GM19240 (cell line): Measurements from ENCODE around the gene TNFRSF8.
"Not testable (repeated sequence)": the region's sequence is repeated elsewhere in the genome, so short reads cannot be mapped to it uniquely, and the experiment has no call there.

ENCODE experiments used
- DNase-seq: peaks from one replicate; pipeline ENCODE4 v3.0.0; 2011; ENCODE audit warnings: low spot score; ENCODE audit not compliant: insufficient read length

TNFRSF8 gene

DNA sequence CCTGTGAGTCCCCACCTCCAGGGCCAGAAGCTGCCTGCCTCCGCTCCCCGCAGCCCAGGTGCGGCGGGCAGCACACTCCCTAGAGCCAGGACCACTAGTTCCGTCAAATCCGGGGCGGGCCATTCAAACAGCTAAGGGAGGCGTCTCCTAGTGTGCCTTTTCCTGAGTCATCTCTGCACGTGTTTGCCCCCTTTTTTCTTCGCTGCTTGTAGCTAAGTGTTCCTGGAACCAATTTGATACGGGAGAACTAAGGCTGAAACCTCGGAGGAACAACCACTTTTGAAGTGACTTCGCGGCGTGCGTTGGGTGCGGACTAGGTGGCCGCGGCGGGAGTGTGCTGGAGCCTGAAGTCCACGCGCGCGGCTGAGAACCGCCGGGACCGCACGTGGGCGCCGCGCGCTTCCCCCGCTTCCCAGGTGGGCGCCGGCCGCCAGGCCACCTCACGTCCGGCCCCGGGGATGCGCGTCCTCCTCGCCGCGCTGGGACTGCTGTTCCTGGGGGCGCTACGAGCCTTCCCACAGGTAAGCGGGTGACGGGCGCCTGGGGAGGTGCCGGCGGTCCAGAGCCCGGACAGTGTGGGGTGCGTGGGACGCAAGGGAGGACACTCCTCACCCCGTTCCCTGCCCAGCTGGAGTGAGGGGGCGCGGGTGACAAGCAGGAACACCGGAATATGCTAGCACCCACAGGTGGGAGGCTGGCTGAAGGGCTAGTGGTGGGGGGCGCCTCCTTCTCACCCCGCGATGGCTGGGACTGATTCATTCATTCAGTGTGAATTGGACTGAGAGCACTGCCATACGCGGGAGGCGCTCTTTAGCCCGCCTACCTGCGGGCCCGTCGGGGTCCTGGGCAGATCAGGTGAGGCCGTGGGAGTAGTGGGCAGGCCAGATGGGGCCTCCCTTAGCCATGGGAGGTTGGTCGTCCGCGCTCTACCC lies at the start of gene TNFRSF8:
Gene TNFRSF8 (plus strand): TSS at position 163 of the 932 bp plus-strand sequence. CDS start 296 bp downstream, at position 459.
- DNase-seq, result no peak

DNA sequence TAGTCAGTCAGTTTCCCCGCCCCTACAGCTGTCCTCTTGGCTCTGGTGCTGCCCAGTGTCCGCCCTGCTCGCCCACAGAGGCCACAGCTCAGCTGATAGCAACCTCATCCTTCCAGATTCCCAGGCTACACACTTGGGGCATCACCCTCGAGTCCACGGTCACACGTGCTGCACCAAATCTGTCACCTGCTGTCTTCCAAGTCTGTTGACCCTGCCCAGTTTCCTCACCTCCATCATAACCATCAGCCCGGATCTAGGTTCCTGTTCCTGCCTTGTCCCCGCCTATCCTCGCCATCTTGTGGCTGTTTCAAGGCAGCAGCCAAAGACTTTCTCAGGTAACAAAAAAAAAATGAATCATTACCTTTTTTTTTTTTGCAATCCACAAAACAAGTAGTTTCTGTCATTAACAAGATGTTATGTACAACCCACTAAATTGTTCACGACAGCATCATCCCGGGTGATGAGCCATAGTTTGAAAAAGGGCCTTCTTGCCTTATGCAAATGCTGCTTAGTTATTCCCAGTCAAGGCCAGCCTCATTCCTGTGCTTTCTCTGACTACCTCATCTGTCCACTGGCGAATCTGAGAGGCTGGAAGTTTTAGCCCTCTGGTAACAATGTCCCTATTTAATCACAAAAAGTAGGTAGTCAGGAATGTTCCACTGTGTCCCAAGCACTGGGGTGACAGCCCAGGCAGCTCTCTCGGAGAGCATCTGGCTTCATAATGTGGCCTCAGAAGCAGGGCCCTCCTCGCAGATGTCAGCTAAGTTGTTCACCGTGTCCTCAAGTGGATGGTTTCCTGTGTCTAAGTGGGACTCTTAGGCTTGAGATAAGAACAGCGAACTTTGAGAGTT lies 48.7 kb upstream of the TNFRSF8 start:
- DNase-seq, result no peak

DNA sequence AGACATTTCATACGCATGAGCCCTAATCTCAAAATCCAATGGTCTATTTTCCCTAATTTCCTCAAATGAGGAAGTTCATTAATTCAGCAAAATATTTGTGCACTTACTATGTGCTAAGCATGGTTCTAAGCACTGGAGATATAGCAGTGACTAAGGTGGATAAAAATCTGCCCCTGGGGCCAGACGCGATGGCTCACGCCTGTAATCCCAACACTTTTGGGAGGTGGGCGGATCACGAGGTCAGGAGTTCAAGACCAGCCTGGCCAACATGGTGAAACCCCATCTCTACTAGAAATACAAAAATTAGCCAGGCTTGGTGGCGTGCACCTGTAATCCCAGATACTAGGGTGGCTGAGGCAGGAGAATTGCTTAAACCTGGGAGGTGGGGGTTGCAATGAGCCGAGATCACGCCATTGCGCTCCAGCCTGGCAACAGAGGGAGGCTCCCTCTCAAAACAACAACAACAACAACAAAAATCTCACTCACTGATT lies 48.1 kb upstream of the TNFRSF8 start:
- DNase-seq, result no peak

DNA sequence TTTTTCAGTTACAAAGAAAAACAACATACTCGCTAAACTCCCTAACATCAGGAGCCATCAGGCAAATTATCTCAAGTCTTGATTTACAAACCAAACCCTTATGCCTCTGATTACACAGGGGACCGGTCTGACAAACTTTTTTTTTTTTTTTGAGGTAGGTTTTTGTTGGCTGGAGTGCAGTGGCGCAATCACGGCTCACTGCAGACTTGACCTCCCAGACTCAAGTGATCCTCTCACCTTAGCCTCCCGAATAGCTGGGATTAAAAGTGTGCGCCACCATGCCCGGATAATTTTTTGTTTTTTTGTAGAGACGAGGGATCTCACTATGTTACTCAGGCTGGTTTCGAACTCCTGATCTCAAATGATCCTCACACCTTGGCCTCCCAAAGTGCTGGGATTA lies 47.6 kb upstream of the TNFRSF8 start:
- DNase-seq, result no peak

DNA sequence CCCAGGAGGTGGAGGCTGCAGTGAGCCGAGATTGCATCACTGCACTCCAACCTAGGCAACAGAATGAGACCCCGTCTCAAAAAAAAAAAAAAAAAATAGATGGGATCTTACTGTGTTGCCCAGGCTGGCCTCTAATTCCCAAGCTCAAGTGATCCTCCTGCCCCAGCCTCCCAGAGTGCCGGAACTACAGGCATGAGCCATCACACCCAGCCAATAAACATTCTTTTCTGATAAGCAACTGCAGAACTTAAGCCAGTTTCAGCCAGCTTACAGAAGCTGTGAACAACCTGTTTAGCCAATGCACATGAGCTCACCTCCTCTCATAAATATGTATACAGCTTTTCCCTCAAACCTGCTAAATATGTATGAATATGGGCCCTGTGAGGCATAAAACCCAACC lies 46.9 kb upstream of the TNFRSF8 start:
- DNase-seq, result no peak

DNA sequence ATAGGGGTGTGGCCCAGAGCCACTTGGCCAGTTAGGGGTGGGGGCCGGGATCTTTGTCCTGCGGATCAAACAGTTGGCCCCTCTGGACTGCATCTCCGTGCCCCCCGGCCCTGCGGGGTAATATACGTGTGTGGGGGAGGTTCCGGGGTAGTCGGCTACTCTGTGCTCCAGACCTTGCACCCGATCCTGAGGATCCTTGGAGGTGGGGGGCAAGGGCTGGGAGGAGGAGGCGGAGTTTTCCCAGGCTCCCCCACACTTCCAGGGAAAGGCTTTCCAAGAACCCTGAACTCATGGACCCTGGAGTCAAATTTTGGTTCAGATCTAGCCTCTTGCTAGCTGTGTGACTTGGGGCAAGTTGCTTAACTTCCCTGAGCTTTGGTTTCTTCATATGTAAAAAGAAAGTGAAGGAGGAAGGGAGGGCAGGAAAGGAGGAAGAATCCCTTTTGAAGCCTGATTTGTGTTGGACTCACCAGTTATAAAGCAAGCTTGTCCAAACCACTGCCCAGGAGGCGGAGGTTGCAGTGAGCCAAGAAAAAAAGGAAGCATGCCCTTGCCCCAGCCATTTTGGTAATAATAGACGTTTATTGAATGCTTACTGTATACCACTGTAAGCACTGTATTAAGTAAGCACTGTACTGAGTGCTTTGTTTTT lies 43.1 kb upstream of the TNFRSF8 start:
- DNase-seq, result no peak

DNA sequence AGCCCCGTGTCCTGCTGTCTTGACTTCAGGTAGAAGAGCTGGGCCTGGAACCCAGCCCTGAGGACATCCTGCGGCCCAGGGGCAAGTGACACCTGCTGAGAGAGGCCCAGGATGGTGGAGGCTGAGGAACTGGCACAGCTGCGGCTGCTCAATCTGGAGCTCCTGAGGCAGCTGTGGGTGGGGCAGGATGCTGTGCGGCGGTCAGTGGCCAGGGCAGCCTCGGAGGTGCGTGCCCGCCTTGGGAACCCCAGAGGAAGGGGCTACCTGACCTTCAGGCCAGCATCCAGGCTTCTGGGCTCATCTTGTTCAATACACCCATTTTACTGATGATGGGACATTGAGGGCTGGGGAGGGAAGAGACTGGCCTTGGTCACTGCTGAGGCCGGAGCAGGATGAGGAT lies 41.5 kb upstream of the TNFRSF8 start:
- no peak for DNase-seq

DNA sequence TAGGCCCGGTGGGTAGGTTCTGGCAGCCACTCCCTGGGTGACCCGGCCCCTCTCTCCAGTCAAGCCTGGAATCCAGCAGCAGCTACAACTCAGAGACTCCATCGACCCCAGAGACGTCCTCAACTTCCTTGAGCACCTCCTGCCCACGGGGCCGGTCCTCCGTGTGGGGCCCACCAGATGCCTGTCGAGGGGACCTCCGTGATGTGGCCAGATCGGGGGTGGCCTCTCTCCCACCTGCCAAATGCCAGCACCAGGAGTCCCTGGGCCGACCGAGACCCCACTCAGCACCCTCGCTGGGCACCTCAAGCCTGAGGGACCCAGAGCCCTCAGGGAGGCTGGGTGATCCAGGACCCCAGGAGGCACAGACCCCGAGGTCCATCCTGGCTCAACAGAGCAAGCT lies 41.1 kb upstream of the TNFRSF8 start:
- no peak for DNase-seq

DNA sequence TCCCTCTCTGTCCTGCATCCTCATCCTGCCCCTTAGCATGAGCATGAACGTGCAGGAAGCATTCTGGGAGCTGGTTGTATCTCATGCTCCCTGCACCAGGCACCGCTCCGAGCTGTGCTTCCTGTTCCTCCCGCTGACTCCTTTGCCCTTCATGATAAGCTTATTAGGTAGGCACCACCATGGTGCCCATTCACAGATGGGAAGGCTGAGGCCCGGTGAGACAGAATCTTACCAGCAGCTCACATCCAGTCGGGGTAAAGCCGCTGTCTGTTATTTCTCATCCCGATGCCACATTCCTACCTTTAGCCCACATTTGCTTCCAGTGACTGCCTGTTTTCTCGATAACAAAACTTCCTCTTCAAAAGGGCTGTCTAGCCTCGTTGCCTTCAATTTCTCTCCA lies 36.5 kb upstream of the TNFRSF8 start:
- no peak for DNase-seq

DNA sequence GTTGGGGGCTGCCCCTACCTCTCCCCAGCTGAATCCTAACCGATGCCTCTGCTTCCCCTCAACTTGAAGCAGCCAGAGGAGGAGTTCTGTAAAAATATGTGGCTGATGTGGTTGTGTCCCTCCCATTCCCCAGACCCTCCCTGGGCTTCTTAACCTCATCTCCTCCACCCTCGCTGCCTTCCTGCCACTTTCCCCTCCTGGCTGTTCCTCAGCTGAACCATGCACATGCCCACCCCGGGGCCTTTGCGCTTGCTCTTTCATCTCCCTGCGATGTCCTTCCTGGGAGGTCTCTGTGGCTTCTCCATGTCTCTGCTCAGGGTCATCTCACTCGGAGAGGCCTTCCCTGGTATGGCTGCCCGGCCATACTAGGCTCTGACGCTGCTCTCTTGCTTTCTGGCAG lies 34.9 kb upstream of the TNFRSF8 start:
- no peak for DNase-seq

DNA sequence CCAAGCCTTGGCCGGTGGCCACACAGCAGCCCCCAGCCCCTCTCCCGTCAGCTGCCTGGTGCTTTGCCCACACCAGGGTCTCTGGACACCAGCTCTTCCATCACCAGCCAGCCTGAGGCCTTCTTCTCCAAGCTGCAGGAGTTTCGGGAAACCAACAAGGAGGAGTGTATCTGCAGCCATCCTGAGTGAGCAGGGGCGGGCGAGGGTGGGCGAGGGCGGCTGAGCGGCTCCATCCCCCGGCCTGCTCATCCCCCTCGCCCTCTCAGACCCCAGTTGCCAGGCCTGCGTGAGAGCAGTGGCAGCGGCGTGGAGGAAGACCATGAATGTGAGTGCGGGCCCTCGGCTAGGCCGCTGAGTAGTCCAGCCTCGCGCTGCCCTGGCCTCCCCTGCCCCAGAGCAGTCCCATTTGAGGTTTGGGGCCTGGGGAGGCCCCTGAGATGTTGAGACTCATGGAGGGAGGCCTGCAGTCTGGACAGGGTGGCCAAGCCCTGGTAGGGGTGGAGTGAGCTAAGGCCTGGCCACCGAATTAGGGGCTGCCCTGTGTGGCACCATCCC lies 34.1 kb upstream of the TNFRSF8 start:
- no peak for DNase-seq

DNA sequence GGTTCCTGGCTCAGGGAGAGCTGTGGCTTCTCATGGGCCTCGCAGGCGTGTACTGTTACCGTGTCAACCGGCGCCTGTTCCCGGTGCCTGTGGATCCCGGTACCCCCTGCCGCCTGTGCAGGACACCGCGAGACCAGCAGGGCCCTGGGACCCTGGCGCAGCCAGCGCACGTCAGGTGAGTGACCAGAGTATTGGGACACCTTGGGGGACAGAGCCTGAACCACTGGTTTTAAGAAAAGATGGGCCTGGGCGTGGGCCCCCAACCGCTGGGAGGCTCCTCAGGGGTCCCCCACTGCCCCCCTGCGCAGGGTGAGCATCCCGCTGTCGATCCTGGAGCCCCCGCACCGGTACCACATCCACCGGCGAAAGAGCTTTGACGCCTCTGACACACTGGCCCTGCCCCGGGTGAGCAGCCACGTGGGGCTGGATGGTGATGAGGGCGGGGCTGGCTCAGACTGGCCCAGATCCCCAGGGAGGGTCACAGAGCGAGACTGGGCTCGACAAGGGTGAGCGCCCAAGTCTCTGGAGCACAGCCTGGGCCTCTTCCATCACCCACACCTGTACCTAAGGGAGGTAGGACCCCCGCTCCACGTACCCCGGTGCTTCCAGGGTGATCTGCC lies 33.3 kb upstream of the TNFRSF8 start:
- no peak for DNase-seq

DNA sequence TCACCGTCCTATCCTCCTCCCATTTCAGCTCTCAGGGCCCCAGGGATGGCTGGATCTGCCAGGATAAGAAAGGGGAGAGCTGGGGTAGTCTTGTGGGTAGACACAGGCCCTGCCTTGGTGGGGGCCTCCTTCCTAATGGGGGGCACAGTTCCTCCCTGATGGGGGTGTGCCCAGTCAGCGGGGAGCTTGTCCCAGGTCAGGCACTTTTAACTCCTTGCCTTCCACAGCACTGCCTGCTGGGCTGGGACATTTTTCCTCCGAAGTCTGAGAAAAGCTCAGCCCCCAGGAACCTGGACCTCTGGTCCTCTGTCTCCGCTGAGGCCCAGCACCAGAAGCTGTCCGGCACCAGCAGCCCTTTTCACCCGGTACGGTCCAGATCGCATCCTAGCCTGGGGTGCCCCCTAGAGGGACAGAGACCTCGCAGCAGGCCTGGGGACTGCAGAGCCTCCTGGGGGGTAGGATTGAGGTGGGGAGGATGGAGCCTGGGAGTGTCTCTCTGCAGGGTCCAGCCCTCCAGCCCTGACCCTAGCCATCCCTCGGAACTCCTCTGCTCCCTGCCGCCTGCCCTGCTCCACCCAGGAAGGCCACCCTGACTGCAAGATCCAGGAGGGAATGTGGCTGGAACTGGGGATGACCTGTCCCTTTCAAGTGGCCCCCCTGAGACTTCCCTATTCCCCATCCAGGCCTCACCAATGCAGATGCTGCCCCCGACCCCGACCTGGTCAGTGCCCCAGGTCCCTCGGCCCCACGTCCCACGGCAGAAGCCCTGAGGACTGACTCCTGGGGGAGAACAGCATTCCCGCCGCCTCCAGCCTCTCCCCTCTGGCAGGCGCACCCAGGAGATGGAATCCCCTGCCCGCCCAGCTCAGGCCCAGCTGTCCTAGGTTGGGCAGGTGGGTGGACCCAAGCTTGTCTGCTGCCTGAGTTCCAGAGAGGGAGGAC lies 31.8 kb upstream of the TNFRSF8 start:
- DNase-seq, result no peak

DNA sequence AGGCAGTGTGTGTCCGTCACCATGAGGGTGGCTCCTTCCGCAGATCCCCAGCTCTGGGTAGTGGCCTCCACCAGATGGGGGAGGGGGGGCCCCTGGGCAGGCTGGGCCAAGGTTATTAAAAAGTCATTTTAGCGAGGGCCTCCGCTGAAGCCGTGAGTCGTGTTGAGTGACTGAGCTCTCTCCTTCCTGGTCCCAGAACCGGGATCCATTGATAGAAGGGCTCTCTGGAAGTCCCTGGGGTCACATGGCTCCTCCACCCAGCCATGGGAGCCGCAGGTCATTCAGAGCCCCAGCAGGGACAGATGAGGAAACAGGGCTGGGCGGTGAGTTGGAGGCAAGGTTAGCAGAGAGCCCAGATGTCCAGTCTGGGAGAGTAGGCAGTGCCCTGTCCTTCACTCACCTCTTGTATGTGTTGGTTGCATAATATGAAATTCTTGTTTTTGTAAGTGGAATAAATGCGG lies 30.9 kb upstream of the TNFRSF8 start:
- DNase-seq, result no peak

DNA sequence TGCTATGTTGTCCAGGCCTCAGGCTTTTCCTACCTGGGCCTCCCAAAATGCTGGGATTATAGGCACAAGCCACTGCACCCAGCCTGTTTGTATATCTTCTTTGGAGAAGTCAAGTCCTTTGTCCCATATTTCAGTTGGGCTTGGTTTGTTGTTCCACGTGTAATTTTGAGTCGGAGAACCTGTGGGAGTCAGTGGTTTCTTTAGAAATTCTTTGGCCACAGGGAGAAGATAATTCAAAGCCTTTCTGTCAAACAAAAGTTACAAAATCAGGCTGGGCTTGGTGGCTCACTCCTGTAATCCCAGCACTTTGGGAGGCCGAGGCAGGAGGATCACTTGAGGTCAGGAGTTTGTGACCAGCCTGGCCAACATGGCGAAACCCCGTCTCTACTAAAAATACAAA lies 29.7 kb upstream of the TNFRSF8 start:
- DNase-seq, result not testable (repeated sequence)

DNA sequence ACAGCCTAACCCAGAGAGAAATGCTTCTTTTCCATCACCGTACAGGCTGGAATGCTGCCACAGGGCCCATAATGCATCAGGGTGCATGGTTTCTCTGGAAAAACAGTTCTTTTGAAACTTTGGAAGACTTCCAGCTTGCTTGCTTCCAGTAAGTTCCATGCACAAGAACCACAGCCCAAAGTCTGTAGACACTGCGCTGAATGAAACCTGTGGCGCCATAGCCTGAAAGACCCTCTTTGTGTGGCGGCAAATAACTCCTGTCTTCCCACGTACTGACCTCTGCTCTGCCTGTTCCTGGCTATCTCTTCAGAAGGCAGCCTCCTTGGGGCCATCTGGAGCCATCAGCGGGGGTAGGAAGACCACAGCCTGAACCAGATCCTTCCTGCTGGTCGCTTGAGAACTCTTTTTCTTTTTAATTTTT lies 28.7 kb upstream of the TNFRSF8 start:
- DNase-seq, result no peak

DNA sequence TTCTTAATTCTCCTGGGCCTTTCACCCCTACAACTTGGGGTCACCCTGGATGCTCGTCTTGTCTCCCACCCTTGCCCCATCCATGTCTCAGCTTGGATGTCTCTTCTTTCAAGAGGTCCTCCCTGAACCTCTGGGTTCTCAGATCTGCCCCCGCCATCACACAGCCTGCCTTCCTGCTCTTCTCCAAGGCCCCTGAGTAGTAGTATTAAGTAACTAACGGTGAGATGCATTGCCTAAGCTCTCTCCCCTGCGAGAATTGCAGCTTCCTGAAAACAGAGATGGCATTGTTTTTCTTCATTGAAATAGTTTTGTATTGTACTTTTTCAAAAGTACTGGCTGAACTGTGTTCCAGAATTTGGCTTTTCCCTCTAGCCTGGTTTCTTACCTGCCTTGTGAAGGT lies 27.8 kb upstream of the TNFRSF8 start:
- no peak for DNase-seq

DNA sequence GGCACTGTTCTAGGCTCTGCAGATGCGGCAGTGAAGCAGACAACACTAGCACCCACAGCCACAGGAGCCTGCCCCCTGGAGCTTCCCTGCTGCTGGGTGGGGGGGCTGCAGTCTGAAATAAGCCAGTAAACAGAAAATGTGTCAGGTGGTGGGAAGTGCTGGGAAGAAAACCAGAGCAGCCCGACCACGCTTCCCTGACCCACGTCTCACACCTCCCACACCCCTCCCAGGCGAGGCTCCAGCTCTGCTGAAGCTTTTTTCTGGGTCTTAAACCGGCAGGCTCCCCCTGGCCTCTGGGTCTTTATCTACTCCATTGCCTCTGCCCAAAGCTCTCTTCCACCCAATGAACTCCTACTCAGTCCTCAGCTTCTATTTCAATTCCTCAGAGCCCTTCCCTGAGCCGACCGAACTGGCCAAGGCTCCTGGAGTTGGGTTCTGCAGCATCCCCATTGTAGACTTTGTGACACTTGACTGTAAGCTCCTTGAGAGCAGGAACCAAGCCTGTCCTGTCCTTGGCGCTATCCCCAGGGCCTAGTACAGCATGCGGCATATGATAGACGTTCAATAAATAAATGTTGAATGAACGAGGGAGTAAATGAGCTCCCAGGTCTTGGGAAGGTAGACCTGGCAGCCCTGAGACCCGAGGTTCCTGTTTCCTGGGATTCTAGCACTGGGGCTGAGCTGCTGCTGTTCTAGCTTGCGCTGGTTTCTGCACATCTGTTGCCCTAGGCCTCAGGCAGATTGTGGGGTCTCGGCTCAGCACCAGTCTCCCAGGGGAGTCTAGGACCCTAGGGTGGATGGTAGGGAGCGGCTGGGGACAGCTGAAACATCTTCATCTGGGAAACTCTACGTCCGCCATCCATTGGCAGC lies 25.4 kb upstream of the TNFRSF8 start:
- no peak for DNase-seq
